ENCODE measurements around the gene IL32.
A peak's percentile ranks its signal among the peaks of the same experiment; 100 is the strongest.
"Not testable (repeated sequence)": the region's sequence is repeated elsewhere in the genome, so short reads cannot be mapped to it uniquely, and the experiment has no call there.

The IL32 gene

DNA sequence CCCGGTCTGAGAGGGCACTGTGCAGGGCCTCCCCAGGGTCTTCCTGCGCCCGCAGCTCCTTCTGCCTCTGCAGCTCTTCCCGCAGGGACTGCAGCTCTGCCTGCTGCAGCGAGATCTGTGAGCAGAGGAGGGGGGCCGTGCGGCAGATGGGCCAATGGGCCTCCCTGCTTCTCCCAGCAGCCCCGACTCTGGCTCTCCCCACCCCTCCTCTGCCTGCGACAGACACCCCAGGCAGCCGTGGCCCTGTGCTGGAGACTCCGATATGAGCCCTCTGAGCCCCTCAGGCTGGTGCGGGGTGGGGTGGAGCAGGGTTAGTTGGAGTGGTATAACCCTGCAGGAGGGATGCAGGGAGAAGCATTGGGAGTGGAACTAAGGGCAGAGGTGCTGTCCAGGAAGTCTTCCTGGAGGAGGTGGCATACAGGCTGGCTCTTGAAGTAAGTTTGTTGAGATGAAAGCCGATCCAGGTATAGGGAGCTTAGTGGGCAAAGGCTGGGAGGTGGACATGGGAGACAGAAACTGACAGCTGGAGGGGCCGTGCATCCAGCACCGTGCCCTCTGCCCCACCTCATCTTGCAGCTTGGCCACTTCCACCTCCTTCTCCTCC is 36.6 kb upstream of the IL32 start:
- no peak for DNase-seq

- no peak for DNase-seq
These were observed 35.8 kb upstream of the IL32 start for GRCh38 chr16:3029491-3030221.

- DNase-seq, result no peak
These were observed 34.9 kb upstream of the IL32 start for GRCh38 chr16:3030222-3031212.

DNA sequence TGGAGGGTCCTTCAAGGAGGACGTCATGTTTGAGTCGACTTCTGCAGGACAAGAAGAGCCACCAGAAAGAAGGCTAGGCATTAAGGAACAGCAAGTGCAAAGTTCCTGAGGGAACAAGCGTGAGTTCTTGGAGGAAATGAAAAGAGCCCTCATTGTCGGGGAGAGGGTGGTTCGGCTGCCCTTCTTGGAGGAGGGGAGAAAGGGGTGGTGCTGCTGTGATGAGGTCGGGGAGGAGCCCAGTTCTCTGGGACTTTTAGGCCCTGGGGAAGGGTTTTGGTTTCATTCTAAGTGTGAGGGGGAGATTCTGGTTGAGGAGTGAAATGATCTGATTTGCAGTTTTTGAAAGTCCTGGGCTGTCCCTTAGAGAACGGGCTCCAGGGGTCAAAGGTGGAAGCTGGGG is 32.8 kb upstream of the IL32 start:
- DNase-seq, result no peak

DNA sequence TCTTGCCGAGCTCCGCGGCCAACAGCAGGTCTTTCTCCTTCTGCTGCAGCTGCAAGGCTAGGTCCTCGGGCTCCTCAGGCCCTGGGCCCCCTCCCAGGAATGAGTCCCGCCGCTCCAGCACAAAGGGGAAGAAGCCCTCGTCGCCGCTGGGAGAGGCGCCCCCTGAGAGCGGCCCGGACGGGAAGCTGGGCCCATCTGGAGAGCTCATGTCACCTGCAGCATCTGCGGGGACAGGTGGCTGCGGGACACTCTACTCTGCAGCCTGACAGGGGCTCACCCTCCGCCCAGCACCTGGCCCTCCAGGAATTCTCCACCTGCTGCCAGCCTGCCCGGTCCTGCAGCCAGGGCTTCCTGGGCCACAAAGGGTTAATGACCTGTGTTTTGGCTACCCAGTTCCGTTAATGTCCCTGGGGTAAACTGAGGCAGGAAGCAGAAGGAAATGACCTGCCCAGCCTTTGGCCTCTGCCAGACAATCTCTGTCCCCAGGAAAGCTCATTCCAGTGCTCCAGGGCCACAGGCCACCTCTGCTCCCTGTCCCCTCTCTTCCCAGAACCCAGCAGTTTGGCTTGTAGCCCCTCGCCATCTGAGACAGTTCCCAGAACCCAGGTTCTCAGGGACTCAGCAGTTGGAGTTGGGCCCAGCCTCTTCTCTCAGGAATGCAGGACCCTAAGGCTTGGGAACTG is 30.0 kb upstream of the IL32 start:
- DNase-seq, result no peak

GRCh38 chr16:3035972-3036725 is 29.3 kb upstream of the IL32 start:
- DNase-seq, result no peak

- DNase-seq, result peak; percentile 35
These were observed 28.6 kb upstream of the IL32 start, which contains the start of gene BICDL2 for GRCh38 chr16:3036726-3037315. BICDL2 (minus strand) TSS chr16:3036944; CDS start chr16:3035496, 1,448 bp downstream.

DNA sequence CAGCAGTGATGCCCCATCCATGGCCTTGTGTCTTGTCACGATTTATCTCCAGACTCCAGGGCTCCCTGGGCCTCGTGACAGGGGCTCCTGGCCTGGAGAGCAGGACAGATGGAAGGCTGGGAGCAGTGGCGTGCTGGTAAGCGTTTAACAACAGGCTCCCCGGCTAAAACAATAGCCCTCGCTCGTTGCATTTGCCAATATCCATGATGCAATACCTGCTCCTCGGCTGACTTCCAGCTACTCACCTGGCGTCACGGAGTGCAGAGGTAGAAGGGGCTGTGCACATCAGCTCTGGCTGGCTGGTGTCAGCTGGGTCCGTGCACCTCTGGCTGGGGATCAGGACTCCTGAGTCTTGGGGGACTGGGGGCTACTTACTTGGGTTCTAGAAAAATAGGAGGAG is 27.2 kb upstream of the IL32 start:
- peak; percentile 15 for DNase-seq

GRCh38 chr16:3038896-3039295 is 26.5 kb upstream of the IL32 start:
- no peak for DNase-seq

DNA sequence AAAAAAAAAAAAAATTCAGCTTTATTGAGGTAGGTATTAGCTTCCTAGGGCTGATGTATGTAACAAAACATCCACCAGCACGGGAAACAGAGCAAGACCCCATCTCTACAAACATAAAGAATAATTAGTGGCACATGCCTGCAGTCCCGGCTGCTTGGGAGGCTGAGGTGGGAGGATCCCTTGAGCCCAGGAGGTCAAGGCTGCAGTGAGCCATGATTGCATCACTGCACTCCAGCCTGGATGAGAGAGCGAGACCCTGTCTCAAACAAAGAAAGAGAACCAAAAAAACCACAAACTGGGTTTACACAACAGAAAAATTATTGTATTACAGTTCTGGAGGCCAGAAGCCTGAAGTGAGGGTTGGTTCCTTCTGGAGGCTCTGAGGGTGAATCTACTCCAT is 23.1 kb upstream of the IL32 start:
- DNase-seq, result no peak

- no peak for DNase-seq
These were observed 20.7 kb upstream of the IL32 start for GRCh38 chr16:3044708-3045107.

DNA sequence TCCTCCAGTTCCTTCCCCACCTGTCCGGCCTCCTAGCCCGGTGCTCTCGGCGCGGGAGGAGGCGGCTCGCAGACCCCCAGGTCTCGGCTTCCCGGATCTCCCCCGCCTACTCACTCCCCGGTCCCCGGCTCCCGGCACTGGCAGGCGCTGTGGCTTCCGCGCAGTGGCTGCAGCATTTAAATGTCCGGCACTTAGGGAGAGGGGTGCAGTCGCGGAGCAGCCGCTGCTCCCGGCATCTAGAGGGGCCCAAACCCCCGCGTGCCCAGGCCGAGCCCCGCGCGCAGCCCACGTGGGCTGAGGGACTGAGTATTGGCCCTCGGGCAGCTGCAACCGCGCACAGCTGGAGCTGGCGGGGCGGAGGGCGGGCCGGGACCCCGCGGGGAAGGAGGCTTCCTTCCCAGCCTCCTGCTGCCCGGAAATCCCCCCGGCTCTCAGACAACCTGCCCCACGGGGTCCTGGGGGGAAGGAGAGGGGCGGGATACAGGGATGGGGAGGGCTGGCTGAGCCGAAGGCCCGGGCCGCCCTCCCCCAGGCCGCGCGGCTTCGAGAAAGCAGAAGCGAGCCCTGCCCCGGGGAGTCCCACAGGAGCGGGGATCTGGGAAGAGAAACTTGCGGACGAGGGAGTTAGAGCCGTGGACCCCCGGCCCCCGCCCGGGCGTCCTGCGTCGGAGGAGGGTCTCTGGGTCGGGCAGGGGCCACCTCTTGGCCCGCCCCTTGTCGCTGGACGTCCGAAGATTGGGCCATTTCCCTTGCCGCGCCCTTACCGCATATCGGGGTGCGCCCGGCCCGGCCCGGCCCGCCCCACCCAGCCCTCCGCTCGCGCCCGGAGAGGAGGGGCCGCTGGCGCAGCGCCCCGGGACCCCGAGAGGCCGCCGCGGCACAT is 19.4 kb upstream of the IL32 start, which contains the start of gene MMP25:
TSS of gene MMP25 (plus strand) at position 804 of the 883 bp plus-strand sequence. CDS start 357 bp downstream, outside the sequence.
- no peak for DNase-seq

DNA sequence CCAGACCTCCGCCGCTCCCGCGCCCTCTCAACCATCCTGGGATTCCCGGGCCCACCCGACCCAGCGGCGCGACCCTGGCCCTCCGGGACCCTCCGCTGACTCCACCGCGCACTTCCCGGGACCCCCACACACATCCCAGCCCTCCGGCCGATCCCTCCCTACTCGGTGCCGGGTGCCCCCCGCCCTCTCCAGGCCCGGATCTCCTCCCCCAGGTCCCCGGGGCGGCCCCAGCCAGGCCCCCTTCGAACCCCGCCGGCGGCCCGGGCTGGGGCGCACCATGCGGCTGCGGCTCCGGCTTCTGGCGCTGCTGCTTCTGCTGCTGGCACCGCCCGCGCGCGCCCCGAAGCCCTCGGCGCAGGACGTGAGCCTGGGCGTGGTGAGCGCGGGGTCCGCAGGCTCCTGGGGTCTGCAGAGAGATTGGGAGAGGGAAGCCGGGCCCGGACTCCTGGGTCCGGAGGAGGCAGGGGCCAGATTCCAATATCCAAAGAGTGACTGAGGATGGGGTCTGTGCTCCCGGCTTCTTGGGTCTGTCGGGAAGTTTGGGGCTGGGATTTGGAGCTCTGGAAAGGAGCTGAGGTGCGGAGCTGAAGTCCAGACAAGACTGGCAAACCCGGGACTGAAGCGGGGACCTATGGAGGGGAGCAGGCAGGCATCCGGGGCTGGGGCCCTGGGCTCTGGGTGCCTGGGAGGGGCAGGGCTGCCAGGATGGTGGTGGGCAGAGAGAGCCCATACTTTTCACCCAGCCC is 18.6 kb upstream of the IL32 start:
- DNase-seq, result no peak

- DNase-seq, result no peak
These were observed 18.1 kb upstream of the IL32 start for GRCh38 chr16:3047387-3047720.

DNA sequence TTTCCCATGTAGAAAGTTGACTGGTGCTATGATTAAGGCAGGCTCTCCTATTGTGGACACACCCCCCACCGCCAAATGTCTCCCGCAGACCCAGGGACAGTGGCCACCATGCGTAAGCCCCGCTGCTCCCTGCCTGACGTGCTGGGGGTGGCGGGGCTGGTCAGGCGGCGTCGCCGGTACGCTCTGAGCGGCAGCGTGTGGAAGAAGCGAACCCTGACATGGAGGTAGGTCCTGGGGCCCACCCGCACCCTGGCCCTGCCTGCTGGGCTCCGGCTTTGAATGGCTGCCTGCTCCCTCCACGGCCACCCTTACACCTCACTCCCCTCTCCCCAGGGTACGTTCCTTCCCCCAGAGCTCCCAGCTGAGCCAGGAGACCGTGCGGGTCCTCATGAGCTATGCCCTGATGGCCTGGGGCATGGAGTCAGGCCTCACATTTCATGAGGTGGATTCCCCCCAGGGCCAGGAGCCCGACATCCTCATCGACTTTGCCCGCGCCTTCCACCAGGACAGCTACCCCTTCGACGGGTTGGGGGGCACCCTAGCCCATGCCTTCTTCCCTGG is 15.4 kb upstream of the IL32 start:
- no peak for DNase-seq

GRCh38 chr16:3050487-3050886 is 15.0 kb upstream of the IL32 start:
- DNase-seq, result no peak

- DNase-seq, result no peak
These were observed 14.4 kb upstream of the IL32 start for GRCh38 chr16:3051009-3051408.

DNA sequence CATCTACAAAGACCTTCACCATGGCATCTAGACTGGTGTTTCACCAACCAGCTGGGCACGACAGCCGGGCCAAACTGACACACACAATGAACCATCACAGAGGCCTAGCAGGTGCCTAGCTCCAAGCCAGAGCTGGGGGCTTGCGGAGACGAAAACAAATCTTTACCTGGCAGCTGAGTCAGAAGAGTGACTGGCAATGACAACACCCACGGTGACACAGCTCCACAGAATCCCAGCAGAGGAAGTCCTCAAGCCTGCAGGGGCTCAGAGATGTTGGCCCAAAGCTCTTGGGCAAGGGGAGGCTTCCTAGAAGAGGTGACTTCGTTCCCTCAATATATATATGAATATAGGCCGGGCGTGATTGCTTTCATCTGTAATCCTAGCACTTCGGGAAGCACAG is 13.9 kb upstream of the IL32 start:
- no peak for DNase-seq

DNA sequence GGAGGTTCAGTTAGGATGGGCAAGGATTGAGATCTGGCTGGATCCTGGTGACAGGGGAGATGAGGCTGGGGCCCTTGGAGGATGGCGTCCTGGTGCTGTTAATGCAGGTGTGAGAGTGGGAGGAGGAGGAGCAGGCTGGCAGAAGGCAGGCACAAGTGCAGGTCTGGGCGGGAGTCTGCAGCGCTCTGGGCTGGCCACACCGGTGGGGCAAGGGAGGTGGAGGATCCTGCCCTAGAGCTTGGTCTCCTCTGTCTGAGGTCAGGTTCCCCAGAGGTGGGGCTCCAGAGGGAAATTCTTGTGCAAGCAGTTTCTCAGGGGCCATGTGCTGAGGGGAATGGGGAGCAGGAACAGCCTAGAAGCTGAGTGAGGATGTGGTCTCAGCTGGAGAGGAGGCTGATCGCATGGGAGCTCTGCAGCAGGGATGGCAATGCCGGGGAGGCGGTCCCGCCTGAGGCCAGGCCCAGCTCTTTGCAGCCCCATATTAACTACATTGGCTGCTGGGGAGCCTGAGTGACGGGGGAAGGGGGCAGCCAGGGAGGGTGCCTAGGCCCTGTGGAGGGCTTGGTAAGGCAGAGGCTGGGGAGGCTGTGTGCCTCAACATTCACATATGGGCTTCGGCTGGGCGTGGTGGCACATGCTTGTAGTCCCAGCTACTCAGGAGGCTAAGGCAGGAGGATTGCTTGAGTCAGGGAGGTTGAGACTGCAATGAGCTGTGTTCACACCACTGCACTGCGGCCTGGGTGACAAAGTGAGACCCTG is 12.7 kb upstream of the IL32 start:
- DNase-seq, result not testable (repeated sequence)
